Transverse colon (tissue), 4 donors: Measurements from ENCODE around the gene CCDC200.

ENCODE experiments used
- POLR2A ChIP-seq: fragments of 450-650 bp; IDR thresholded peaks from one replicate; pipeline ENCODE4 v1.6.1; 2016; ENCODE audit warnings: antibody characterized with exemption, mild to moderate bottlenecking, moderate library complexity
- POLR2AphosphoS5 ChIP-seq, 3 donors: sonication (generic); formaldehyde crosslinking; IDR thresholded peaks; one replicate each; pipeline ENCODE4 v1.6.1; 2016; ENCODE audit warnings: antibody characterized with exemption in 3 of 3
- TF ChIP-seq, protein P1 (sequence below), 5 experiments: fragments of 200-600 bp in 3 of 5; fragments of 450-650 bp in 2 of 5; sonication (generic) in 3 of 5; IDR thresholded peaks; 1 replicate in 2 of 5; 2 replicates in 3 of 5; pipeline ENCODE4 v1.5.1; 2016 to 2017; ENCODE audit warnings: antibody characterized with exemption in 5 of 5, inconsistent platforms in 3 of 5, mild to moderate bottlenecking in 2 of 5, moderate library complexity in 1 of 5

DNA sequence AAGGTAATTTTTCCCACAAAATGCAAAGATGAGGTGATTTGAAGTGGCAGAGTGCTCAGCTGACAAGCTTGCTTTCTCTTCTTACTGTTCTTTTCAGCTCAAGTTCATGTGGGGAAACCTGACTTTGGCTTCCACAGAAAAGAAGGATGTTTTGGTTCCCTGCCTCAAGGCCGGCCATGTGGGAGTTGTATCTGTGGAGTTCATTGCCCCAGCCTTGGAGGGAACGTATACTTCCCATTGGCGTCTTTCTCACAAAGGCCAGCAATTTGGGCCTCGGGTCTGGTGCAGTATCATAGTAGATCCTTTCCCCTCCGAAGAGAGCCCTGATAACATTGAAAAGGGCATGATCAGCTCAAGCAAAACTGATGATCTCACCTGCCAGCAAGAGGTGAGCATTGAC lies 35.2 kb downstream of the CCDC200 start:
- TF ChIP-seq, protein P1, sequence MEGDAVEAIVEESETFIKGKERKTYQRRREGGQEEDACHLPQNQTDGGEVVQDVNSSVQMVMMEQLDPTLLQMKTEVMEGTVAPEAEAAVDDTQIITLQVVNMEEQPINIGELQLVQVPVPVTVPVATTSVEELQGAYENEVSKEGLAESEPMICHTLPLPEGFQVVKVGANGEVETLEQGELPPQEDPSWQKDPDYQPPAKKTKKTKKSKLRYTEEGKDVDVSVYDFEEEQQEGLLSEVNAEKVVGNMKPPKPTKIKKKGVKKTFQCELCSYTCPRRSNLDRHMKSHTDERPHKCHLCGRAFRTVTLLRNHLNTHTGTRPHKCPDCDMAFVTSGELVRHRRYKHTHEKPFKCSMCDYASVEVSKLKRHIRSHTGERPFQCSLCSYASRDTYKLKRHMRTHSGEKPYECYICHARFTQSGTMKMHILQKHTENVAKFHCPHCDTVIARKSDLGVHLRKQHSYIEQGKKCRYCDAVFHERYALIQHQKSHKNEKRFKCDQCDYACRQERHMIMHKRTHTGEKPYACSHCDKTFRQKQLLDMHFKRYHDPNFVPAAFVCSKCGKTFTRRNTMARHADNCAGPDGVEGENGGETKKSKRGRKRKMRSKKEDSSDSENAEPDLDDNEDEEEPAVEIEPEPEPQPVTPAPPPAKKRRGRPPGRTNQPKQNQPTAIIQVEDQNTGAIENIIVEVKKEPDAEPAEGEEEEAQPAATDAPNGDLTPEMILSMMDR (IDR thresholded peaks at IDR 0.05): no peak
- TF ChIP-seq POLR2AphosphoS5 (IDR thresholded peaks at IDR 0.05) (no peak), POLR2A (no peak)
